CD4-positive, alpha-beta T cell treated with Interferon gamma for 1 hour (primary cell): Measurements from ENCODE around the gene RNASE7.
"Not testable (repeated sequence)": the region's sequence is repeated elsewhere in the genome, so short reads cannot be mapped to it uniquely, and the experiment has no call there.

Source experiments
- DNase-seq: peaks from one replicate; pipeline ENCODE4 v3.0.0-alpha.2; 2020

RNASE7 gene, protein sequence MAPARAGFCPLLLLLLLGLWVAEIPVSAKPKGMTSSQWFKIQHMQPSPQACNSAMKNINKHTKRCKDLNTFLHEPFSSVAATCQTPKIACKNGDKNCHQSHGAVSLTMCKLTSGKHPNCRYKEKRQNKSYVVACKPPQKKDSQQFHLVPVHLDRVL

GRCh38 chr14:21041676-21042433, at the start of gene RNASE7:
TSS of gene RNASE7 (plus strand) at chr14:21042362. CDS start at chr14:21042993, 631 bp downstream.
- DNase-seq = no peak

- no peak for DNase-seq
Measured at GRCh38 chr14:20996521-20996920, 45.6 kb upstream of the RNASE7 start.

DNA sequence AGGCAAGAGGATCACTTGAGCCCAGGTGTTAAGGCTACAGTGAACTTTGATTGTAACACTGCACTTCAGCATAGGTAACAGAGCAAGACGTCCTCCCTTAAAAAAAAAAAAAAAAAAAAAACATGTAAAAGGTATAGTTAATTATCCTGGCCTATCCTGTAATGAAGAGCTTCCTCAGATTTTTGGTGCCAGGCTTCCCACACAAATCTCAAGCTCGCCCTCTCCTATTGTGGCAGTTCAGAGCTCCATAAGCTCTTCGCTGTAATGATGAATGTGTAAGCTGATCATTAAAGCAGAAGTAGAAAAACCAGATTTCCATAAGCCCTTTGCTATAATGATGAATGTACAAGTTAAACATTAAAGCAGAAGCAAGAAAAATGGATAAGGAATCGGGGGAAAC, 45.0 kb upstream of the RNASE7 start:
- no peak for DNase-seq

- DNase-seq = no peak
Measured at GRCh38 chr14:20997564-20997963, 44.6 kb upstream of the RNASE7 start.

DNA sequence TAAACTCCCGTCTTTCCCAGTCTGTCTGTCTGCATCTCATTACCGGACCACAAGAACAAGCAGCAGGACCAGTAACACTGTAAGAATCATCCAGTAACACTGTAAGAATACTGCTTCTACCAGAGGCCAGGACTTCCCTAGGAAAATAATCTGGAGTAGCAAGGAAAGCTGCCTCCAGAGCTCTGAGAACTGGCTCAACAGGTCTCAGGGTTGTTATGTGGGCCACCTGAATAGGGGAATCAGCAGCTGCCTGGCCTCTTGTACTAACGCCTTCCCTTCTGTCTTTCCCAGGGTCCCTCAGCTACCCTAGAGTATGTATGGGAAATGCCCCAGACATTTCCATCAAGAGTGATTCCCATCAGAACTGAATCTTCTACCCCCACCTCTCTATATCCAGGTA, 44.0 kb upstream of the RNASE7 start:
- DNase-seq = no peak

DNA sequence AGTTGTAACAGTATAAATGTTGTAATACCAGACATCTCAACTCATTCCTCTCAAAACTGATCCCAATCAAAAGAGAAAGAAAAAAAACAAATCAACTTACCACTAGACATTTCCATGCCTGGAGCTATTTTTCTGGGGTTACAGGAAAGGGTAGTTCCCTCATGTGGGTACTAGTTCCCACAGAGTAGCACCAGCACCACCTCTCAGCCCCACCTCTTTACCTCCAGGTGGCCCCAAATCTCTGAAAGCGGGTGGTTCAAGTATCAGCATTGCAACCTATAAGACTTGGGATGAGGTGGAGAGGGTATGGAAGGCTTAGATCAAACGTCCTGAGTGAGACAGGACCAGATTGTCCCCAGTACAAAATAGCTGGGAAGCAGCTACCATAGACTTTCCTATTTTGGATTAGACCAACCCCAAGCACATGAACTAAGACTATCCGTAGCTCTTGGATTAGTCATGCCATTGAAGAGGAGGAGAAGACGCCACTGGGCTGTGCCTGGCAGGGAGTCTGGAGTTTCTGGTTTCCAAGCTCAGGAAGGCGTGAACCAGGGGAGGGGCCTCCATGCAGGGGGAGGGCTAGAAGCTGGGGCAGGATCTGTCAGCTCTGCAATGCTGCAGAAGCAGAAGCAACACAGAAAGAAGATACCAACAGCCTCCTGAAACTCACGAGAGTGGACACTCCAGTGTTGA, 43.3 kb upstream of the RNASE7 start, which contains the start of gene SLC39A2:
TSS of gene SLC39A2 (plus strand) at position 620 of the 693 bp plus-strand sequence. CDS start 154 bp downstream, outside the sequence.
- no peak for DNase-seq

GRCh38 chr14:20999591-20999990, 42.6 kb upstream of the RNASE7 start:
- no peak for DNase-seq

- no peak for DNase-seq
Measured at GRCh38 chr14:21001218-21001617, 40.9 kb upstream of the RNASE7 start.

- no peak for DNase-seq
Measured at GRCh38 chr14:21003788-21004346, 38.3 kb upstream of the RNASE7 start.

DNA sequence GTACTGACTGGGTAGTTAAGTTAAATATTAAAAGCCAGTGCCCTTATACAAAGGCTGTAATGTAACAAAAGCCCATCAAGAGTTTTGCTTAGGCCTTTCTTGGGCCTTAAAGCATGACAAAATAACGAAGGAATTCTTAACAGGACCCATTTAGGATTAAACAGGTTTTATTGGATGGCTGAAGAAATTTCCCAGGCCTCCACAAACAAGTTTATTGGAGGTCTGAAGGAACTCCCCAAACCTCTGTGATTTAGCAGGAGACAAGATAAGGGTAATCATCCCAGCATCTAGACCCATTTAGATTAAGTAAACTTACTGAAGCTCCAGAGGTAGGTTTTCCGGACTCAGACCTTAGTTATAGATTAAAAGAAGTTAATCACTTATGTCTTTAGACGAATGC, 32.4 kb upstream of the RNASE7 start:
- not testable (repeated sequence) for DNase-seq

- DNase-seq = no peak
Measured at GRCh38 chr14:21011136-21011535, 31.0 kb upstream of the RNASE7 start.

DNA sequence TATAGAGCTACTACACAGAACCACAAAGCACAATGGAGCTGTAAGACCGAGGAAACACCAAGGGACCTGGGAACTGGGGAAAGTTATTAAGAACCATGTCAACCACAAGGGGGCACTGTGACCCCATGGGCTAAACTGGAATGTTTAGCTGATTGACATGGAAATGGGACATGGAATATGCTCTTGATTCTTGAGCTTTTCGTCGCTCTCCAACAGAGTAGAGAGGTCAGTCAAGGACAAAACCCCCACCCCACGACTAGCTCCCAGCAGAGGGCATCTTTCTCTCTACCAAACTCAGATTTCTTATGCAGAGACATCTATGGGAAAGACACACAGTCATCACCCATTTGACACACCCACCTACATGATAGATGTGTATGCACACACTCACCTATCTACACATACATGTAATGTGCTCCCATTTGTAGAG, 27.4 kb upstream of the RNASE7 start:
- DNase-seq = peak; percentile 70

DNA sequence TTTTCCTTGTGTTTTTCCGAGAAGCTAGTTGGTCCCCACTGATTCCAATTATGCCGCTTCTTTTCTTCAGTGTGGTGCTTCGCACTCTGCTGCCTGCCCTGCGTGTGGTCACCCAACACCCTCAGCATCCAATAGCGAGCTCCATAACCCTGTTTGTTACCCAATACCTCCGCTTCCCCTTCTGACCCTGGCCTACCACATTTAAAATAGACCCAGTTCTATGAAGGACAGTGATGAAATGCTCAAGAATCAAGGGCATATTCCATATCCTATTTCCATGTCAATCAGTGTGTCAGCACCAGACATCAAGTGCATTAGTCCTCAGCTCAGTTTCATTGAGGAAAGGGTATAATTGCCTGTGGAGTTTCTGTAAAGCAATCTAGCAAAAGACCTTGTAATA, 26.9 kb upstream of the RNASE7 start:
- no peak for DNase-seq

GRCh38 chr14:21016413-21017190, 25.6 kb upstream of the RNASE7 start:
- DNase-seq = no peak

DNA sequence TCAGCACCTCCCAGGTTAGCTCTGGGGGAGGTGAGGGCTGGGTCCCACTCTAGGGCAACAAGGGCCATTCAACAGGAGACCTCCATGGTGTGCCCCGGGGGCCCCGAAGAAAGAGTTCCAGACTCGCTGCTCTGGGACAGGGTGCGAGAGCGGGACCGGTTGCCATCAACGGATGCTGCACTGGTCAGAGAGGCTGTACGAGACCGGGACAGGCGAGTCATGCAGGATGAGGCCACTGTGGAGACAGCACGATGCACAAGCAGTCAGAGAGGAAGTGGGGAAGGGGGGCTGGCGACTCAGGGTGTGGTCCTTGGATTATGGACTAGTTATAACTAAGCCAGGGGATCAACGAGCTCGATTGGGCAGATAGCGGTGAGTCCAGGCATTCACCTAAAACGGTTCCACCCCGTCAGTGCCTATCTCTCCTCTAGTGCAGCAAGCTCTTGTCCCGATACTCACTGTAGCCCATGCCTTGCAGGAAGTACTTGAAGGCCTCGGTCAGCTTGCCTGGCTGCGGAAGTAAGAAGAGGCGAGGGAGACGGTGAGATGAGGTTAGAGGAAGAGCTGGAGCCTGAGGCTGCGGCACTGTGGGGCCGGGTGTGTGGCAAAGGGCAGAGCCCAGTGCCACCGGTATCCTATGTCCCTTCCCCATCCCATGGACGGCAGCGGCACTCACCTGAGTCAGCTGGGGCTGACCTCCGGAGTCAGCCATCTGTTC, 24.5 kb upstream of the RNASE7 start:
- DNase-seq = no peak

DNA sequence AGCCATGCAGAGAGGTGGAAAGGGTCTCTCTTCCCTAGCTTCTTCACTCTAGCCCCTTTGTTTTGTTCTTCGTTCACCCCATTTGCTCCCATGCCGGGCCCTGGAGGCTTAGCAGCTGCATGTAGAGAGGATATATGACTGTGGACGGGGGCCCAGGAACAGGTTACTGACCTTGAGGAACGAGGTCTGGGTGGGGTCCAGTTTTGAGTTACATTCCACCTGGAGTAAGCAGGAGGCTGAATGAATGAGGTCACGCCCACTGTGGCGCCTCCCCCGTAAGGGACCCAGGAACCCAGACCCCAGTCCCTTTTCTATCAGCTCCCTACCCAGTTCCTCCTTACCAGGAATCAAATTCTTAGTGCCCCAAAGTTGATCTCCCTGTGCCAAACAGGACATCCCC, 23.9 kb upstream of the RNASE7 start:
- no peak for DNase-seq

- no peak for DNase-seq
Measured at GRCh38 chr14:21018781-21019180, 23.4 kb upstream of the RNASE7 start.

- no peak for DNase-seq
Measured at GRCh38 chr14:21019366-21019765, 22.8 kb upstream of the RNASE7 start.

DNA sequence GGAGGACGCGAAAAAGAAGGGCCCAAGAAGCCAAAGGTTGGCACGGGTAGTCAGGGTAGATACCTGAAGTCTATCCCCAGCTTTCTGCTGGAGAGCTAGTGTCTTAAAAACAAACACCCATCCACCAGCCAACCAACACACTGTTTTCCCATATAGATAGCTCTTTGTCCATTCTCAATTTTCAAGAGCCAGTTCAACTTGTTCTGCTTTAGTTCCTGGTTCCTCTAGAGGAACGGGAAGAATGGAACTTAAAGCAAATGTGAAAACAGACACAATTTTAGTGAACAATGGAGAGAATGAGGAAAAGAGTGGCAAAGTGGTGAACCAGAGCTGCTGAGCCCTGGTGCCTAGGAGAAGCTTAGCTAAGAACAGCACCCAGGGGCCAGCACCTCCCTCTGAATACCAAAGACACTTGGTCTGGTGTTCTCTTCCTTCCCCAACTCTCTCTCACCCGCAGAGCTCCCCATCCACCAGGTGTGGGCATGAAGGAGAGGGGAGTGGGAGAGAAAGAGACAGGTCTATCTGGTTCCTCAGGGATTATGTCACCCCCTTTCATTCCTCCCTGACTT, 21.1 kb upstream of the RNASE7 start:
- DNase-seq = no peak

GRCh38 chr14:21022686-21023085, 19.5 kb upstream of the RNASE7 start:
- DNase-seq = no peak

GRCh38 chr14:21023174-21023573, 19.0 kb upstream of the RNASE7 start:
- DNase-seq = no peak
